Panc1 (cell line): Measurements from ENCODE around the gene SAP30. TPM values are rescaled to one million over a fixed set of nuclear protein-coding genes. Genes with fewer than 3 reads are reported as not detected.

Experiments used
- ATAC-seq: fragments of 200-7000 bp; cut with Tn5 transposase; 2 replicates; pipeline ENCODE4 v1.9.1; 2020; ENCODE audit warnings: mild to moderate bottlenecking, moderate library complexity
- BruUV-seq: library from RNA; stranded (reverse); fragments of 400-500 nt; replicated peaks from 2 replicates; lab custom pipeline; 2021; lab: Mats Ljungman, UMichigan
- CTCF ChIA-PET: fragments of 300-600 bp; sonication (Branson Sonifier 250); formaldehyde crosslinking; loops from one replicate; lab custom pipeline; 2022; ENCODE audit warnings: antibody characterized with exemption; lab: Charles Lee
- POLR2A ChIA-PET: fragments of 300-600 bp; sonication (Branson Sonifier 250); formaldehyde crosslinking; loops from one replicate; lab custom pipeline; 2022; ENCODE audit warnings: antibody characterized with exemption; lab: Charles Lee
- DNase-seq: peaks from one replicate; pipeline ENCODE4 v3.0.0-alpha.2; 2010; ENCODE audit warnings: low read depth, low spot score
- H3K27ac ChIP-seq: 2 replicates; pipeline ENCODE4 v1.5.1; 2011; ENCODE audit warnings: mild to moderate bottlenecking, low read length, inconsistent platforms
- H3K27me3 ChIP-seq: fragments of 200-500 bp; sonication (Bioruptor generic); 2 replicates; pipeline ENCODE4 v1.6.0; 2014; ENCODE audit warnings: low read length, inconsistent platforms; ENCODE audit not compliant: control insufficient read depth, insufficient read depth
- H3K36me3 ChIP-seq: fragments of 200-500 bp; sonication (Bioruptor generic); 2 replicates; pipeline ENCODE4 v1.5.1; 2014; ENCODE audit warnings: inconsistent platforms, mild to moderate bottlenecking, low read length, moderate library complexity; ENCODE audit not compliant: control insufficient read depth, insufficient read depth
- H3K4me1 ChIP-seq: 2 replicates; pipeline ENCODE4 v1.5.1; 2011; ENCODE audit warnings: inconsistent platforms, mild to moderate bottlenecking, low read length, moderate library complexity; ENCODE audit not compliant: control insufficient read depth, insufficient read depth
- H3K4me3 ChIP-seq, 2 experiments: 2 replicates each; pipeline ENCODE4 v1.5.1; 2011 to 2012; ENCODE audit warnings: low read depth in 2 of 2, low read length in 2 of 2, mild to moderate bottlenecking in 2 of 2, inconsistent platforms in 1 of 2, moderate library complexity in 1 of 2
- H3K9me3 ChIP-seq: fragments of 200-500 bp; sonication (Bioruptor generic); 2 replicates; pipeline ENCODE4 v1.5.1; 2014; ENCODE audit warnings: low read depth, mild to moderate bottlenecking, inconsistent platforms, low read length, moderate library complexity; ENCODE audit not compliant: control insufficient read depth, insufficient read depth
- CTCF ChIP-seq: fragments of 450-650 bp; IDR thresholded peaks from 2 replicates; pipeline ENCODE4 v1.5.1; 2017; ENCODE audit warnings: mild to moderate bottlenecking
- POLR2AphosphoS5 ChIP-seq: IDR thresholded peaks from 2 replicates; pipeline ENCODE4 v1.6.1; 2012; ENCODE audit warnings: mild to moderate bottlenecking, low read depth, low read length, moderate library complexity
- REST ChIP-seq, 2 experiments: IDR thresholded peaks; 2 replicates each; pipeline ENCODE4 v1.6.1; 2011 to 2012; ENCODE audit warnings: low read depth in 2 of 2, control low read depth in 1 of 2, low read length in 1 of 2, mild to moderate bottlenecking in 1 of 2, moderate library complexity in 1 of 2; ENCODE audit not compliant: insufficient read depth in 1 of 2
- SIN3A ChIP-seq: IDR thresholded peaks from 2 replicates; pipeline ENCODE4 v1.6.1; 2012; ENCODE audit warnings: low read depth, mild to moderate bottlenecking, low read length, moderate library complexity, borderline replicate concordance; ENCODE audit not compliant: insufficient read depth
- TCF7L2 ChIP-seq: IDR thresholded peaks from 2 replicates; pipeline ENCODE4 v1.6.1; 2011; ENCODE audit warnings: mild to moderate bottlenecking, low read depth, low read length, inconsistent platforms
- in situ Hi-C: cut with HindIII; loops from 2 replicates; pipeline ENCODE4 v1.10.0; 2016; ENCODE audit warnings: low sequenced_read_pairs, low pct_unique_long_range_greater_than_20kb
- intact Hi-C: fragments of 100-400 bp; cut with micrococcal nuclease; formaldehyde crosslinking; loops from one replicate; pipeline ENCODE4 v1.10.0; 2022; ENCODE audit not compliant: unreplicated experiment
- total RNA-seq: library from RNA; stranded (reverse); gene quantifications from one replicate; pipeline ENCODE4 v1.2.1, GENCODE V29; 2021; ENCODE audit not compliant: unreplicated experiment

The SAP30 gene
- total RNA-seq, 1 experiment from 2014 or later, result 23.4 TPM

DNA sequence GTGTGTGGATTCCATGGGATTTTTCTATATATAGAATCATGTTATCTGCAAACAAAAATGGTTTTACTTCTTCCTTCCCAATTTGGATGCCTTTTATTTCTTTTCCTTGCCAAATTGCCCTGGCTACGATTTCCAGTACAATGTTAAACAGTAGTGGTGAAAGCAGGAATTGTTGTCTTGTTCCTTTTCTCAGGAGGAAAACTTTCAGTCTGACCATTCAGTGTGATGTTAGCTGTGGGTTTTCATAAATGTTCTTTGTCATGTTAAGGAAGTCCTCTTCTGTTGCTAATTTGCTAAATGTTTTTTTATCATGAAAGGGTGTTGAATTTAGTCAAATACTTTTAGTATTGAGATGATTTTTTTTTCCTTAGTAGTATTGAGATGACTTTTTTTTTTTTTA, 10.9 kb downstream of the SAP30 start:
- intact Hi-C loops, result no loop called here
- ATAC-seq, result no peak
- H3K27me3 ChIP-seq, result no peaks in the 10 kb centered on the region
- ChIA-PET POLR2A (no interaction called here), CTCF (no interaction called here)
- in situ Hi-C loops, result no loop called here
- no TSS peak for BruUV-seq
- H3K36me3 ChIP-seq, result no peaks in the 10 kb centered on the region; the same call in 1 of the 2 replicates
- no peaks in the 10 kb centered on the region for H3K9me3 ChIP-seq
- no peak overlapping the region for H3K27ac ChIP-seq
- H3K4me3 ChIP-seq, result no peak overlapping the region
- TF ChIP-seq REST (IDR thresholded peaks at IDR 0.05; ENCODE audit: insufficient read depth in 1 of 2, low read depth in 2 of 2, low read length in 1 of 2) (no peak), TCF7L2 (no peak), SIN3A (no peak), POLR2AphosphoS5 (no peak)
- H3K4me1 ChIP-seq, result no peaks in the 10 kb centered on the region
- DNase-seq, result no peak

DNA sequence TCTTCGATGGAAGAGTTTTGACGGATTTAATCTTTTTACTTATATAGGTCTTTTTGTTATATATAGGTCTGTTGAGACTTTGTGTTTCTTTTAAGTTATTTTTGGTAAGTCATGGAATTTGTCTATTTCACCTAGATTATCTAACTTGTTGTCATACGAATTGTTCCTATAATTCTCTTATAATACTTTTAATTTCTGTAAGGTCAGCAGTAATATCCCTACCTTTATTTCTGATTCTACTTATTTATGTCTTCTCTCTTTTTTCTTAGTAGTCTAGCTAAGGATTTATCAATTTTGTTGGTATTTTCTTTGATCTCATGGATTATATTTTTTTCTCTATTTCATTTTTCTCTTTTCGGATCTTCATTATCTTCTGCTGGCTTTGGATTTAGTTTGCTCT, 11.6 kb downstream of the SAP30 start:
- no peaks in the 10 kb centered on the region; the same call in 1 of the 2 replicates for H3K36me3 ChIP-seq
- H3K9me3 ChIP-seq, result no peaks in the 10 kb centered on the region
- BruUV-seq, result no TSS peak
- intact Hi-C loops (no loop called here), in situ Hi-C loops (no loop called here)
- no peak overlapping the region for H3K27ac ChIP-seq
- H3K4me1 ChIP-seq, result no peaks in the 10 kb centered on the region
- TF ChIP-seq SIN3A, result no peak
- no peak for TF ChIP-seq CTCF
- TF ChIP-seq POLR2AphosphoS5, result no peak
- no peak for TF ChIP-seq TCF7L2
- no peak for TF ChIP-seq REST (IDR thresholded peaks at IDR 0.05; ENCODE audit: insufficient read depth in 1 of 2, low read depth in 2 of 2, low read length in 1 of 2)
- no peak overlapping the region for H3K4me3 ChIP-seq
- no peak for ATAC-seq
- no peak for DNase-seq
- CTCF ChIA-PET, result no interaction called here
- POLR2A ChIA-PET, result no interaction called here
- no peaks in the 10 kb centered on the region for H3K27me3 ChIP-seq
